SK-N-SH (cell line): ENCODE results near the gene LNPK.

Experiments
- JUND ChIP-seq: IDR thresholded peaks from 2 replicates; pipeline ENCODE4 v1.4.0; 2012
- RAD21 ChIP-seq: IDR thresholded peaks from 2 replicates; pipeline ENCODE4 v1.6.1; 2012; ENCODE audit warnings: mild to moderate bottlenecking, low read length
- TCF12 ChIP-seq: IDR thresholded peaks from 2 replicates; pipeline ENCODE4 v1.4.0; 2012
- TF ChIP-seq, protein P1 (sequence below): fragments of 200-600 bp; sonication (generic); IDR thresholded peaks from 2 replicates; pipeline ENCODE4 v1.6.1; 2017; ENCODE audit warnings: antibody characterized with exemption, mild to moderate bottlenecking, moderate library complexity

DNA sequence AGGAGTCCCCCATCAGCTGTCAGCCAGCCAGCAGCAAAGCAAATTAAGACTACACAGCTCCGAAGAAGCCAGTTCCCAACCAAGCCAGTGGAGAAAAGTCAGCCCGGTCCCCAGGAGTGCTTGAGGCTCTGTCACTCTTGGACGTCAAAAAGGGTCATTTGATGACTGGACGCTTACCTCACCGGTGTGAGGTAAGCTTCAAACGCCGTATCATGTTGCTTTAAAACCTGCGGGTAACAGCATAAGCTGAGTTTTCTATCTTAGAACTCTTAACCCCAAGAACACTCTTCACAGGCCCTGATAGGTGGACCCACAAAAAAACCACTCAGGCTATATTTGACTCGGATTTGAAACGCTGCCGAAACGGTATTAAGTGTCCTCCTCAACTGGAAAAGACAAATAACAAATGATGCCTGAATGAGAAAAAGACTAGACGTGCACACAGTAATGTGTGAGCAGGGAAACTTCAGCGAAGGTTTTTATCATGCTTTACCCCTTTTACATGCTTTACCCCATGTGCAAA lies 682 bp upstream of the LNPK start:
- TF ChIP-seq, protein P1, sequence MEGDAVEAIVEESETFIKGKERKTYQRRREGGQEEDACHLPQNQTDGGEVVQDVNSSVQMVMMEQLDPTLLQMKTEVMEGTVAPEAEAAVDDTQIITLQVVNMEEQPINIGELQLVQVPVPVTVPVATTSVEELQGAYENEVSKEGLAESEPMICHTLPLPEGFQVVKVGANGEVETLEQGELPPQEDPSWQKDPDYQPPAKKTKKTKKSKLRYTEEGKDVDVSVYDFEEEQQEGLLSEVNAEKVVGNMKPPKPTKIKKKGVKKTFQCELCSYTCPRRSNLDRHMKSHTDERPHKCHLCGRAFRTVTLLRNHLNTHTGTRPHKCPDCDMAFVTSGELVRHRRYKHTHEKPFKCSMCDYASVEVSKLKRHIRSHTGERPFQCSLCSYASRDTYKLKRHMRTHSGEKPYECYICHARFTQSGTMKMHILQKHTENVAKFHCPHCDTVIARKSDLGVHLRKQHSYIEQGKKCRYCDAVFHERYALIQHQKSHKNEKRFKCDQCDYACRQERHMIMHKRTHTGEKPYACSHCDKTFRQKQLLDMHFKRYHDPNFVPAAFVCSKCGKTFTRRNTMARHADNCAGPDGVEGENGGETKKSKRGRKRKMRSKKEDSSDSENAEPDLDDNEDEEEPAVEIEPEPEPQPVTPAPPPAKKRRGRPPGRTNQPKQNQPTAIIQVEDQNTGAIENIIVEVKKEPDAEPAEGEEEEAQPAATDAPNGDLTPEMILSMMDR = no peak
- no peak for TF ChIP-seq JUND
- no peak for TF ChIP-seq TCF12
- TF ChIP-seq RAD21 = no peak
